ENCODE data around the gene EXOC2.
A peak's percentile ranks its signal among the peaks of the same experiment; 100 is the strongest.

The EXOC2 gene

DNA sequence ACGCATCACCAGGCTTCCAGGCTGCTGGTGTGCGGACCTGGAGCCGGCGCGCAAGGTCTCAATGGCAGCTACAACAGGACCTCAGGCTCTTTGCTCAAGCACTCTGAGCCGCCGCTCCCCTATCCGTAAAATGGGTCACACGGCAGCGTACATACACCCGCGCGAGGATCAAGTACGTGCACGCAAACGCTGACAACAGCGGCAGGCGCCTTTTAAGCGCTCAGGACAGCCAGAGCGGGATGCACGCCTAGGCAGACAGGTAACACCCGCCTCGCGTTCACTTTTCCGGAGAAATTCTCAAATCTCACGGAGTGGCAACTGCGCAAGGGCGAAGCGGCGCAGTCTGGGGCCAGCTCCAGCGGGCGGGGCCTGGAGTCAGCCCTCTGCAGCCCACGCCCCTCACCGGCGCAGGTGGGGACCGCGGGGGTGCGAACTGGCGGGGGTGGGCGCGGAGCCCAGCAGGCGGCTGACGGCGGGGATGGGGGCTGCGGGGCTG lies 535 bp downstream of the EXOC2 start:
- no peak for TF ChIP-seq POLR2A (IDR thresholded peaks at IDR 0.05; ENCODE audit: extremely low read depth, insufficient read length)
- 0 out of 2 replicates have a peak, but pooled peaks have one; percentile 8 for TF ChIP-seq MYC (IDR thresholded peaks at IDR 0.05; ENCODE audit: low read depth, low read length)
- peak overlapping the region; percentile 87 for H3K4me3 ChIP-seq (ENCODE audit: low read depth, low read length)
- peak; percentile 73 for DNase-seq (ENCODE audit: low read depth)

GRCh38 chr6:689223-689622 lies 3.7 kb downstream of the EXOC2 start:
- TF ChIP-seq POLR2A (IDR thresholded peaks at IDR 0.05; ENCODE audit: extremely low read depth, insufficient read length): no peak
- TF ChIP-seq CTCF (IDR thresholded peaks at IDR 0.05; ENCODE audit: low read depth, low read length): no peak
- TF ChIP-seq, protein P1, sequence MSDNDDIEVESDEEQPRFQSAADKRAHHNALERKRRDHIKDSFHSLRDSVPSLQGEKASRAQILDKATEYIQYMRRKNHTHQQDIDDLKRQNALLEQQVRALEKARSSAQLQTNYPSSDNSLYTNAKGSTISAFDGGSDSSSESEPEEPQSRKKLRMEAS (IDR thresholded peaks at IDR 0.05; ENCODE audit: low read depth, low read length): no peak
- TF ChIP-seq MYC (IDR thresholded peaks at IDR 0.05; ENCODE audit: low read depth, low read length): no peak

DNA sequence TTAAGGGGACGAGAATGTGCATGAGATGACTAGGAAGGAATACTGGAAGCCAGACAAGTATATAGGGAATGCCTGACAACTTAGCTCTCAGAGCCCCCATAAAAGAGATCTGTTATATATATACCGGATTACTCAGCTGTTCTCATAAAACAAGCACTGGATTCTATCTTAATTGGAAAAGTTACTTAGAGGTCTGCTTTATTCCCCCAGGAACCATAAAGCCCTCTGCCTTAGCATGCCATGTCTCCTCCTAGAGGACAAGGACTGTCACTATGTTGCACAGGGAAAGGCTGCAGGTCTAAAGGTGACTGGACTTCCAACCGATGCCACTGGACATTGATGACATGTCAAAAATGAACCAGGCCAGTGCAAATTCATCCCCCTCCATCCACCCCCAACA lies 6.4 kb downstream of the EXOC2 start:
- no peak overlapping the region for H3K4me3 ChIP-seq (ENCODE audit: low read depth, low read length)
- peak; percentile 24 for TF ChIP-seq CTCF (IDR thresholded peaks at IDR 0.05; ENCODE audit: low read depth, low read length)
- TF ChIP-seq, protein P1 (IDR thresholded peaks at IDR 0.05; ENCODE audit: low read depth, low read length): no peak
- DNase-seq (ENCODE audit: low read depth): peak; percentile 71

More at GRCh38 chr6:689223-689622, 3.7 kb downstream of the EXOC2 start:
- H3K4me3 ChIP-seq (ENCODE audit: low read depth, low read length): no peak overlapping the region
- no peak for DNase-seq (ENCODE audit: low read depth)

DNA sequence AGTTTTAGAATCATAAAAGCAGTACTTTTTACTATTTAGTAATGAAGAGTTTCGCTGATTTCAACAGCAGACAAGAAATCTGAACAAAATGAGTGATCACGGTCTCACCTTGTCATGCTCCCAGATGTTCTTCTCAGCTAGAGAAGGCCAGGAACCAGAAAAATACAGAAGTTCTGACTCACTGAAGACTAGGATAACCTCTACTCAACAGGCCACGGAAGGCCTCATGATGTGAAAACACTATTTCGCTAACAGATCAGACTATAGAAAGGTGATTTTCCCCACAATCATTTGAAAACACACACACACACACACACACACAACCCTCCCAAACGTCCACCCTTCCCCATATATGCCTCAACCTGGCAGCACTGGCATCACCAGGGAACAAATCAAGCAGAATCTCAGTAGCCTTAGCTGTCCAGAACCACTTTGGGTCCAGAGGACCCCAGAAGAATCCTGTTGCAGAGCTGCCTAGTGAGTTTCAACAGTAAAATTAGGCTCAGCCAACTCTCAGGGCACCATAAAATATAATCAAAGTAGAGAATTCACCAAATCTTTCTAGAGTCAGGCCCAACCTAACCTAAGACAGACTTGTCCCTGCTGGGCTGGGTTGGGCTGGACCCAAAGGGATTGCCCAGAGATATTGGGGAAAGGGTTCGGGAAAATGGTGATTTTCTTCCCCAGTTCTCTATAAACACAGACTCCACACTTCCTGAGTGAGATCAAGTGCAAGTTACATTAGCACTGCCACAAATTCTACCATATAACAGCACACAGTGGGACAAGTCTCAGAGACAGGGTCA lies 7.9 kb downstream of the EXOC2 start:
- no peak overlapping the region for H3K4me3 ChIP-seq (ENCODE audit: low read depth, low read length)
- TF ChIP-seq POLR2A (IDR thresholded peaks at IDR 0.05; ENCODE audit: extremely low read depth, insufficient read length): no peak
- TF ChIP-seq MYC (IDR thresholded peaks at IDR 0.05; ENCODE audit: low read depth, low read length): no peak
- no peak for TF ChIP-seq CTCF (IDR thresholded peaks at IDR 0.05; ENCODE audit: low read depth, low read length)
- TF ChIP-seq, protein P1 (IDR thresholded peaks at IDR 0.05; ENCODE audit: low read depth, low read length): no peak
- peak; percentile 44 for DNase-seq (ENCODE audit: low read depth)

GRCh38 chr6:683742-684440 lies 9.0 kb downstream of the EXOC2 start:
- DNase-seq (ENCODE audit: low read depth): peak; percentile 95
- peak overlapping the region; percentile 51 for H3K4me3 ChIP-seq (ENCODE audit: low read depth, low read length)
- TF ChIP-seq POLR2A (IDR thresholded peaks at IDR 0.05; ENCODE audit: extremely low read depth, insufficient read length) (no peak), MYC (IDR thresholded peaks at IDR 0.05; ENCODE audit: low read depth, low read length) (0 out of 2 replicates have a peak, but pooled peaks have one; percentile 6), CTCF (IDR thresholded peaks at IDR 0.05; ENCODE audit: low read depth, low read length) (no peak)
- TF ChIP-seq, protein P1 (IDR thresholded peaks at IDR 0.05; ENCODE audit: low read depth, low read length): peak; percentile 29; the same call in 1 of the 2 replicates
